Hepatocyte (in vitro differentiated cells): ENCODE data around the gene RNF217. TPM values are rescaled to one million over a fixed set of nuclear protein-coding genes. Genes with fewer than 3 reads are reported as not detected.

Source experiments
- DNase-seq: peaks from one replicate; pipeline ENCODE4 v3.0.0-alpha.2; 2016; ENCODE audit warnings: low spot score
- H2AFZ ChIP-seq: fragments of 200-600 bp; sonication (generic); 2 replicates; pipeline ENCODE4 v1.6.0; 2016; ENCODE audit warnings: antibody characterized with exemption, mild to moderate bottlenecking
- H3K27ac ChIP-seq: fragments of 200-600 bp; sonication (generic); 2 replicates; pipeline ENCODE4 v1.5.1; 2016; ENCODE audit warnings: mild to moderate bottlenecking
- H3K27me3 ChIP-seq: fragments of 200-600 bp; sonication (generic); 2 replicates; pipeline ENCODE4 v1.6.1; 2016
- H3K36me3 ChIP-seq: fragments of 200-600 bp; sonication (generic); replicated peaks from 2 replicates; pipeline ENCODE4 v1.5.1; 2016; ENCODE audit warnings: low read depth; ENCODE audit not compliant: insufficient read depth
- H3K4me1 ChIP-seq: fragments of 200-600 bp; sonication (generic); 2 replicates; pipeline ENCODE4 v1.5.1; 2016; ENCODE audit warnings: mild to moderate bottlenecking, moderate library complexity; ENCODE audit not compliant: insufficient read depth
- H3K4me2 ChIP-seq: fragments of 200-600 bp; sonication (generic); 2 replicates; pipeline ENCODE4 v1.6.0; 2016
- H3K4me3 ChIP-seq: fragments of 200-600 bp; sonication (generic); 2 replicates; pipeline ENCODE4 v1.5.1; 2016; ENCODE audit warnings: mild to moderate bottlenecking
- H3K79me2 ChIP-seq: fragments of 200-600 bp; sonication (generic); 2 replicates; pipeline ENCODE4 v1.6.0; 2017; ENCODE audit warnings: mild to moderate bottlenecking
- H3K9me2 ChIP-seq: fragments of 200-600 bp; sonication (generic); replicated peaks from 2 replicates; pipeline ENCODE4 v1.6.0; 2017; ENCODE audit warnings: mild to moderate bottlenecking; ENCODE audit not compliant: insufficient read depth
- H3K9me3 ChIP-seq: fragments of 200-600 bp; sonication (generic); 2 replicates; pipeline ENCODE4 v1.5.1; 2016; ENCODE audit warnings: low read depth, mild to moderate bottlenecking
- H4K20me1 ChIP-seq: fragments of 200-600 bp; sonication (generic); 2 replicates; pipeline ENCODE4 v1.6.0; 2016; ENCODE audit warnings: mild to moderate bottlenecking; ENCODE audit not compliant: insufficient read depth, poor library complexity, severe bottlenecking
- EZH2 ChIP-seq: fragments of 200-600 bp; sonication (generic); IDR thresholded peaks from 2 replicates; pipeline ENCODE4 v1.6.1; 2016; ENCODE audit warnings: antibody characterized with exemption, mild to moderate bottlenecking, borderline replicate concordance
- EZH2phosphoT487 ChIP-seq: fragments of 200-600 bp; sonication (generic); IDR thresholded peaks from one replicate; pipeline ENCODE4 v1.6.1; 2018; ENCODE audit warnings: antibody characterized with exemption, mild to moderate bottlenecking, low read depth, moderate library complexity; ENCODE audit not compliant: unreplicated experiment, severe bottlenecking
- WGBS: methylation state at CpG from one replicate; pipeline ENCODE4 v1.1.6; 2016; ENCODE audit warnings: low lambda C conversion rate; ENCODE audit errors: missing lambda C conversion rate; 5-methylcytosine and 5-hydroxymethylcytosine counted together
- polyA plus RNA-seq: library from polyadenylated mRNA; unstranded; fragments of >200 nt; fragmentation: Nextera tagmentation; extraction: Ambion mirVana; gene quantifications from 2 replicates; pipeline ENCODE4 v1.2.1, GENCODE V29; 2016
- total RNA-seq: library from RNA; depleted of rRNA; stranded (reverse); fragments of >200 nt; gene quantifications from 2 replicates; pipeline ENCODE4 v1.2.3, GENCODE V29; 2014
- TF ChIP-seq, protein P1 (sequence below): fragments of 200-600 bp; sonication (generic); IDR thresholded peaks from 2 replicates; pipeline ENCODE4 v1.5.1; 2016; ENCODE audit warnings: antibody characterized with exemption, mild to moderate bottlenecking; ENCODE audit not compliant: poor library complexity

Gene RNF217
- total and polyA plus RNA-seq, 2 experiments from 2014 or later, result 8.8 to 18.4 TPM

DNA sequence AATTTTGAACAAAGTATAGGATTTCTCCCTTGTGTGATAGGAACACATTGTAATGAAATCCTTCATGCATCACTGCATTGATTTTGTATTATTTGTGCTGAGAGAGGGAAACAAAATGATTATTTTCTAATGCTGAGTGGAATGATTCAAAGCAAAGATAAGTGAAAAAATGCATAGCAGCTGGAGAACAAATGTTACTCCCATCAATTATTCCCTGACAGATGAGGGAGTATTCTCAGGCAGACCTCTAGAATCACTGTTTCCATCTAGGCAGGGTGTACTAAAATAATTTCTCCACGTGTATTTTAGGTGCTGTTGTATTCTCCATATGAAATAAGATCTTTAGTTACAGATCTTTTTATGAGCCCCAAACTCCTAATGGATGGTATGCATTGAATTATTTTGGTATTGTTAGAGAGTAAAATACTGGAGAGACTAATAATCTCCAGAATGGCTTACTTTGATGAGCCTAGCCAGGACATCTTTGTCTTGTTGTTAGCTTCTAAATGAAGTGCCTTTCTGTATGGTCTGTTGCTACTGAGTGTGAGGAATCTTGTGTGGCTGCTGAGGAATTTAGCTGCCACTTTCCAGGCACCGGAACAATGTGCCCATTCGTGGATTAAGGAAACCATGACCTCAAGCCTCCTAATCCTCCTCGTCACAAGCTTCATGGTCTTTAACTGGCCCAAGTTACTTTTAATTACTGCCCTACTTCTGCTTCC, 39.6 kb downstream of the RNF217 start:
- H3K4me1 ChIP-seq, result no peaks in the 10 kb centered on the region
- no peaks in the 10 kb centered on the region for H3K9me3 ChIP-seq
- H3K4me3 ChIP-seq, result no peak overlapping the region
- H3K36me3 ChIP-seq, result no peaks in the 10 kb centered on the region
- no peaks in the 10 kb centered on the region for H3K9me2 ChIP-seq
- DNase-seq, result no peak
- TF ChIP-seq EZH2 (no peak), EZH2phosphoT487 (no peak)
- TF ChIP-seq, protein P1, sequence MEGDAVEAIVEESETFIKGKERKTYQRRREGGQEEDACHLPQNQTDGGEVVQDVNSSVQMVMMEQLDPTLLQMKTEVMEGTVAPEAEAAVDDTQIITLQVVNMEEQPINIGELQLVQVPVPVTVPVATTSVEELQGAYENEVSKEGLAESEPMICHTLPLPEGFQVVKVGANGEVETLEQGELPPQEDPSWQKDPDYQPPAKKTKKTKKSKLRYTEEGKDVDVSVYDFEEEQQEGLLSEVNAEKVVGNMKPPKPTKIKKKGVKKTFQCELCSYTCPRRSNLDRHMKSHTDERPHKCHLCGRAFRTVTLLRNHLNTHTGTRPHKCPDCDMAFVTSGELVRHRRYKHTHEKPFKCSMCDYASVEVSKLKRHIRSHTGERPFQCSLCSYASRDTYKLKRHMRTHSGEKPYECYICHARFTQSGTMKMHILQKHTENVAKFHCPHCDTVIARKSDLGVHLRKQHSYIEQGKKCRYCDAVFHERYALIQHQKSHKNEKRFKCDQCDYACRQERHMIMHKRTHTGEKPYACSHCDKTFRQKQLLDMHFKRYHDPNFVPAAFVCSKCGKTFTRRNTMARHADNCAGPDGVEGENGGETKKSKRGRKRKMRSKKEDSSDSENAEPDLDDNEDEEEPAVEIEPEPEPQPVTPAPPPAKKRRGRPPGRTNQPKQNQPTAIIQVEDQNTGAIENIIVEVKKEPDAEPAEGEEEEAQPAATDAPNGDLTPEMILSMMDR, result no peak
- peak overlapping the region; percentile 69 for H3K4me2 ChIP-seq
- H3K27ac ChIP-seq, result peak overlapping the region; percentile 38
- H2AFZ ChIP-seq, result no peak overlapping the region
- no peaks in the 10 kb centered on the region for H4K20me1 ChIP-seq
- H3K79me2 ChIP-seq, result peaks cover 19% of the 10 kb centered on the region
- 37% methylated on average over 4 of the region's 4 CpGs for WGBS
- no peaks in the 10 kb centered on the region for H3K27me3 ChIP-seq

GRCh38 chr6:125002406-125002741, 40.1 kb downstream of the RNF217 start:
- H3K9me2 ChIP-seq, result no peaks in the 10 kb centered on the region
- H3K4me1 ChIP-seq, result no peaks in the 10 kb centered on the region
- peaks cover 17% of the 10 kb centered on the region for H3K79me2 ChIP-seq
- 64% methylated on average over 8 of the region's 8 CpGs for WGBS
- H3K27me3 ChIP-seq, result no peaks in the 10 kb centered on the region
- H3K4me3 ChIP-seq, result no peak overlapping the region
- no peaks in the 10 kb centered on the region for H4K20me1 ChIP-seq
- TF ChIP-seq EZH2phosphoT487, result no peak
- TF ChIP-seq EZH2, result no peak
- TF ChIP-seq, protein P1, result no peak
- peak overlapping the region; percentile 38 for H3K27ac ChIP-seq
- H3K9me3 ChIP-seq, result no peaks in the 10 kb centered on the region
- H3K4me2 ChIP-seq, result peak overlapping the region; percentile 69
- no peak for DNase-seq
- no peaks in the 10 kb centered on the region for H3K36me3 ChIP-seq
- no peak overlapping the region for H2AFZ ChIP-seq

GRCh38 chr6:125003070-125003469, 40.8 kb downstream of the RNF217 start:
- H3K9me2 ChIP-seq, result no peaks in the 10 kb centered on the region
- DNase-seq, result no peak

More at GRCh38 chr6:125003070-125003469, 40.8 kb downstream of the RNF217 start:
- no peaks in the 10 kb centered on the region for H3K36me3 ChIP-seq
- no peaks in the 10 kb centered on the region for H4K20me1 ChIP-seq
- H3K4me2 ChIP-seq, result peak overlapping the region; percentile 69
- H2AFZ ChIP-seq, result no peak overlapping the region
- H3K27ac ChIP-seq, result no peak overlapping the region
- H3K4me3 ChIP-seq, result no peak overlapping the region
- no peaks in the 10 kb centered on the region for H3K9me3 ChIP-seq
- peaks cover 17% of the 10 kb centered on the region for H3K79me2 ChIP-seq
- no peaks in the 10 kb centered on the region for H3K4me1 ChIP-seq
- TF ChIP-seq EZH2 (no peak), EZH2phosphoT487 (no peak)
- TF ChIP-seq, protein P1, result no peak
- 61% methylated on average over 2 of the region's 2 CpGs for WGBS
- no peaks in the 10 kb centered on the region for H3K27me3 ChIP-seq
